GM12892 (cell line): ENCODE results near the gene CBLB.

ENCODE experiments used
- DNase-seq: peaks from one replicate; pipeline ENCODE4 v3.0.0; 2011; ENCODE audit not compliant: insufficient read length
- FAIRE-seq: peaks from 2 replicates; lab custom pipeline; 2011; peaks lifted over from hg19 to GRCh38; lab: Jason Lieb, UNC
- POLR2A ChIP-seq: IDR thresholded peaks from 2 replicates; pipeline ENCODE4 v1.6.1; 2011; ENCODE audit warnings: low read depth, low read length, control low read depth
- POLR2AphosphoS5 ChIP-seq: IDR thresholded peaks from 2 replicates; pipeline ENCODE4 v1.6.1; 2011; ENCODE audit warnings: low read depth, low read length, control low read depth
- TAF1 ChIP-seq: IDR thresholded peaks from 2 replicates; pipeline ENCODE4 v1.6.1; 2011; ENCODE audit warnings: low read depth, mild to moderate bottlenecking, control low read depth, low read length, borderline replicate concordance

CBLB gene

DNA sequence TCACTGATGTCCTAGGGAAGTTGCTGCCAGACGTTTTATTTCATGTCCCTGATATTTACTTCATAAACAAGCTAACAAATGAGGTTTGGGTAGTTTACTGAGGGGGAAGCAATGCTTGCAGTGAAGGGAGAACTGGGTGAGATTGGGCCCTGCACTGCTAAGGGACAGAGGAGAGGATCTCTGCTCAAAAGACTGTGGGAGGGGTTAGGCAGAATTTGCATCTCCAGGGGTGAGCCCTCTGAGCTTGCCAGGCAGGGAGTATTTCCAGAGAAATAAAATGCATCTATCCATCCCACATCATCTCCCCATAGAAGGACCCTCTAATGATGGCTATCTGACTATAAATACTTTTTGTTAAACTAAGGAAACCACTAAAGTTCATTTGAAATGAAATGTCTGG is 215.6 kb downstream of the CBLB start:
- FAIRE-seq: no peak
- no peak for DNase-seq
- TF ChIP-seq POLR2AphosphoS5 (no peak), TAF1 (no peak), POLR2A (no peak)

DNA sequence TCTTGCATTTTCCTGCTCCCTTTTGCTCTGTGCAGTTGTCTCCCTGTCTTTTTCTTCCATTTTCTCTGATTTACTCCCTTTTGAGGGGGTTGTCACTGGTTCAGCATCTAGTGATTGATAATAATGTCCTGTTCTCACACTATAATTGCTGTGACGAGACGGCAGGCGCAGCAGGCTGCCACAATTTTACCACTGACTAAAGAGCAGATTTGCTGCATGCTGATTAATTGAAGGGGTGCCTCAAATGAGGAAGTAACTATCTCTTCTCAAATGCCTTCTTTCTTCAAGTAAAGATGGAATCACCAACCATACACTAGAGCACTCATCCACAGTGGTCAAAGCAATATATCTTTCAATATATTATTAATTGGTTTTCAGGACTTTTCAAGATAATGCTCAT is 219.3 kb downstream of the CBLB start:
- TF ChIP-seq TAF1 (no peak), POLR2A (no peak), POLR2AphosphoS5 (no peak)
- FAIRE-seq: no peak
- no peak for DNase-seq

DNA sequence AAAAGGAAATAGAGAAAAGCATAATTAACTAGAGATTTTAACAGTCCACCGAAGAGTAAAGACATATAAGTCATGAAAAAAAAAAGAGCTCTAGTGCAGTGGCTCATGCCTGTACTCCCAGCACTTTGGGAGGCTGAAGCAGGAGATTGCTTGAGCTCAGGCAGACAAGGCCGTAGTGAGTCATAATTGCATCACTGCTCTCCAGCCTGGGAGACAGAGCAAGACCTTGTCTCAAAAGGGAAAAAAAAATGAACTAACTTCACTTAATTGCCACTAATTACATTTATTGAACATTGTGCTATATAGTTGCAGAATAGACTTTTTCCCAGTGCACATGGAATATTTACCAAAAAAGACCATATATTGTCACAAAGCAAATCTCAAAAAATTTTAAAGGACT is 221.8 kb downstream of the CBLB start:
- DNase-seq (no peak), FAIRE-seq (no peak)
- TF ChIP-seq POLR2AphosphoS5: no peak
- no peak for TF ChIP-seq TAF1
- TF ChIP-seq POLR2A: no peak

DNA sequence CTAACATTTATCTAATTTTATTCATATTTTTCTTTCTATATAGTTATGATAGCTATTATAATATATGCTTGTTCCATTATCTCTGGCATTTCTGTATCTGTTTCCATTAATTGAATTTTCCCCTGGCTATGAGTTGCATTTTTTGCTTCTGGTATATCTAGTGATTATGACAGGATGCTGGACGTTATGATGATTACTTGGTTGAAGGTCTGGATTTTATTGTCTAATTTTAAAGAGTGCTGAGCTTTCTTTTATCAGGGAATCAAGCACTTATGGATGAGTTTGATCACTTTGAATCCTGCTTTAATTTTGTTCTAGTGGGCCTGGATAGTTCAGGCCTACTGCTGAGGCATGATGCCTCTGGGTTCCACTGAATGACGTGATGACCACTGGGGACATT is 229.7 kb downstream of the CBLB start:
- TF ChIP-seq TAF1 (no peak), POLR2AphosphoS5 (no peak), POLR2A (no peak)
- no peak for DNase-seq
- FAIRE-seq: no peak

DNA sequence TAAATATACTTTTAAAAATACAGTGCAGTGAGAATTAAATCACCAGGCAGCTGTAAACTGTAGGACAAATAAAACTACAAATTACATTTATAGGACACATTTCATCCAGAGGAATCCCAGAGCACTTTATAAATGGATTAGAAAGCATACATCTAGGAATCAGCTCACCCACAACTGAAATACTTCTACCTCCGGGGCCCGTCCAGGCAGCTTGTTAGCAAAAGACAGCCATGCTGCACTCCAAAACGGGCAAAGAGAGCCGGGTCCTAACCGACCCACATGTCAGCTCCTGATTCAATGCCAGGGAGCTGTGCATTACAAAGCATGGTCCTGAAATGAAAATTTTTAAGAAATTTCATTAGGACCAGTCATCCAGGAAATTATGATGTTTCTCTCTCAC is 234.1 kb downstream of the CBLB start:
- no peak for FAIRE-seq
- DNase-seq: no peak
- TF ChIP-seq TAF1 (no peak), POLR2AphosphoS5 (no peak), POLR2A (no peak)

DNA sequence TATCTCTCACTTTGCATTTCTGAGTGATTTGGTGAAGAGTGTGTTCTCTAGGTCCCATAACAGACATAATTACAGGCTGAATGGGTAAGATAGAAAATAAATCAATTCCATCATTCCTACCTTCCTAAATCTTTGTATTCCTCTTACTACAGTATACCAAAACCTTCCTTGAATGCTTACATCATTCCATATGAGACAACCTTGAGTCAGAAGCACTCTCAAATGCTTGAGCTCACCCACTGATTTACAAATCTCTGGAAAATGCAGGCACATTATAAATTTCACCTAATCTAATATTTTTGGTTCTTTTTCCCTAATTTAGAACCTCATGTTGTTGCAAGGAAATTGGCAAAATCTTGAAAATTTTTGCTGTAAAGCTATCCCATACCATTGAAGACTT is 239.1 kb downstream of the CBLB start:
- DNase-seq: no peak
- no peak for FAIRE-seq
- no peak for TF ChIP-seq POLR2AphosphoS5
- TF ChIP-seq TAF1: no peak

DNA sequence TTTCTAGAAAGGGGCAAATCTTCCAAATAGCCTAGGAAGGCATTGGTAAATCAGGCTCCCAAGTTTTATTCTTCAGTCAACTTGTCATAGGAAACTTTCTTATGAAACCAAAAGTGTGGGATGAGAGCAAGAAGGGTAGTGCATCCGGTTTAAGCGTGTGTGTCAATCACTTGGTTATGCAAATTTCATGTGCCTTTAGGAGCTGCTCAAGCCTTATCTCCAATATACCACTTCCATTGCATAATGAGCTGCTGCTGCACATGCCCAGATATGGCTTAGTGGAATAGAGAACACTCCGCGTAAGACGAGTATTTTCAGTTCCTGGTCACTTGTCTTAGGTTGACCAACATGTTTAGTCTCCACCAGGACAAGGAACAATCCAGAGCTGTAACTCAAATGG is 242.1 kb downstream of the CBLB start:
- no peak for TF ChIP-seq TAF1
- TF ChIP-seq POLR2AphosphoS5: no peak
- no peak for TF ChIP-seq POLR2A
- FAIRE-seq (no peak), DNase-seq (no peak)

DNA sequence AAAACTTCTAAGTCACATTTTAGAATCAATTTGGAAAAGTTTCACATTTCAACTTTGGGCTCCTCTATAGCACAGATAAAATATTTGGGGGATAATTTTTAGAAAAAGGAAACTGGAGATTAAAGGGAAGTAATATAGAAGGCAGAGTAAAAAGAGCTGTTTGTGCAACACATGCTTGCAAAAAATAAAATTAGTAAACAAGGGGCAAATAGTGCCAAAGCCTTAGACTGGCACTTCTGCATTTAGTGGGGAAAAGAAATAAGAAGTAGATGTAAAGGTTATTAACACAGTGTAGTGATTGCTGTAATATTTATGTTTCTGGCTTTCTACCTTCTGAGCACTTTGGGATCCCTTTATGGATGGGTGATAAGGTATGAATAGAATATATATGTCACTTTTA is 246.6 kb downstream of the CBLB start:
- no peak for FAIRE-seq
- DNase-seq: no peak
- no peak for TF ChIP-seq TAF1
- TF ChIP-seq POLR2A: no peak
- TF ChIP-seq POLR2AphosphoS5: no peak

DNA sequence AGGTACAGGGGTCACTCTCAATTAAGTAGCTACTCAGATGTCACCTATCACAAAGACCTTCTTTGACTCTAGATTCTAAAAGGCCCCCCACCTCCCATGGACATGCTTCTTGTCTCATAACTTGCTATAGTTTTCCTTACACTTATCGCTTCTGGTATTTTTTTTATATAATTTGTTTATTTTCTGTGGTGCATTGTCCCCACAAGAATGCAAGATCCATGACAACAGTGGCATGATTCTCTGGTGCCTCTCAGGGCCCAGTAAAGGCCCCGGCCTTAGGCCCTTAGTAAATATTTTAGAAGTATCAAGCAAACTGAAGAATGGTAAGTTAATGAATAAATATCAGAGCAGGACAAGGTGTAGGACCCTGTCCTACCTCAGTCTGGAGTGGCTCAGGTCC is 248.6 kb downstream of the CBLB start:
- FAIRE-seq (no peak), DNase-seq (no peak)
- TF ChIP-seq TAF1: no peak
- no peak for TF ChIP-seq POLR2AphosphoS5
- TF ChIP-seq POLR2A: no peak

DNA sequence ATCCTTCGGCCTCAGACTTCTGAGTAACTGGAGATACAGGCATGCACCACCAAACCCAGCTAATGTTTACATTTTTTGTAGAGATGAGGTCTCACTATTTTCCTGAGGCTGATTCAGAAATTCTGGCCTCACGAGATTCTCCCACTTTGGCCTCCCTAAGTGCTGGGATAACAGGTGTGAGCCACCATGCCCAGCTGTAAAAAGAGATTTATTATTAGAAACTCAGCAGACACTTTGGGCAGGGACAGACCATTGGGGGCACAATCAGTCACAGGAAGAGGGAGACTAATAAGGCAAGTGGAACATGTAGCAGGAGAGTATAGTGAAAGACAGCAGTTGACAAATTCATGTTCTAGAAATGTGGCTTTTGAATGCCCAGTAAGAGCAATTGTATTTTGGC is 249.2 kb downstream of the CBLB start:
- DNase-seq: no peak
- no peak for FAIRE-seq
- TF ChIP-seq TAF1: no peak
- TF ChIP-seq POLR2A: no peak

DNA sequence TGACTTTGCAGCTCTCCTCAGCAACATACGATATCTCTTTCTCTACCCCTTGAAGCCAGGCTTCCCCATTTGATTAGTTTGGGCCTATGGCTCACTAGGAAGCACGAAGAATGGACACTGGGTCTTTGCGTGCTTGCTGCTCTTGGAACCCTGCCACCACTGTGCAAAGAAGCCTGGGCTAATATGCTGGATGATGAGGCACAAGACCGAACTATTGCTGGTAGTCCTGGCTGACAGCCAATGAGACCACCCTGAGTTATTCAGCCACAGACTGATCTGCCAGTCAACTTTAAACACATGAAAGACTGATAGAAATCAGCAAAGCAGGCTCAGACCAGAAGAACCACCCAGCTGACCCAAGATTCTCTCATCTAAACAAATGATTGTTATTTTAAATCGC is 250.3 kb downstream of the CBLB start:
- TF ChIP-seq POLR2AphosphoS5 (no peak), TAF1 (no peak), POLR2A (no peak)
- DNase-seq: no peak
- no peak for FAIRE-seq

DNA sequence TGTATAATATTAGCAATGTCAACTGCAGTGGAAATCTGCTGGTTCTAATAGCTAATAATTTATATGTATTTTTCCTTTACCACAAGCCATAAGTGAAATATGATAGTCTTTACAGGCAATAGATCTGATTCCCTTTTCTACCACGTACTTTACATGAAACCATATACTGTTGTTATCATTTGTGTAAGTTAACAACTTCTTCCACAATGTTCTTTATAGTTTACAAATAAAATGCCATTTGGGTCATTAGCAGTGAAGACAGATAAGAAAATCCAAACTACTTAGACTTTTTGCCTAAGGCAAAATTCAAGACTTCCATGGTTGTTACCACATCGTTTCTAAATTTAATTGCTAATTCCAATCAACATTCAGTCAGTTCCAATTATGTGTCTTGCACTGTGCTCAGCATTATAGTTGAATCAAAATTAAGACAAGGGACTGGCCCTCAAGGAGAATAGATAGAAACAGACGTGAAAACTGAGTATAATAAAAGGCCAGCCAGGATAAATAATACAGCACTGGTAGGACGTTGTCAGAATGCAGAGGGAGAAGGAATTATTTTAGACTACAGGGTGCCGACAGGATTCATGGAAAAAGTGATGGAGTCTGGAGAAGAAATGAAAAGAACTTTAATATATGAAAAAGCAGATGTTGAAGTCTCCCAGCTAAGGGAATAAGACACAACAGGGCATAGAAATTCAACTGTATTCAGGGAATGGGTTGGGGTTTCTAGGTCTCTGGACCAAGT is 252.3 kb downstream of the CBLB start:
- DNase-seq: no peak
- no peak for FAIRE-seq
- no peak for TF ChIP-seq POLR2AphosphoS5
- TF ChIP-seq POLR2A: no peak
- no peak for TF ChIP-seq TAF1

DNA sequence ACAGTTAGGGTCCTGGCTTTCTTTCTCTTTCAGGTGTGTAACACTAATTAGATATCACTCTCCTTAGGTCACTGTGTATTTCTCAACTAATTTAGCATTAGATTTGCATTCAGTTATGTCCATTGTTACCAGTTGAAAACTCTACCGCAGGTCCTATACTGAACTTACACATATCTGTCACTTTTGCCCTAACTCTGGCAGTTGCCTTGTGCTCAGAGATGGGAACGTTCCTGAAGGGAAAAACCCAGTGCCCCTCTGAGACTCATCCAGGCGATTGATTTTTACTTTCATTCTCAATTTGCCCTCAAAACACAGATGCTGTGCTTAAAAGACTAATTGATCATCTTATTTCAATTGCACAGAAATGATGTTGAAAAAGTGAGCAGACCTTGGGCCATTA is 253.0 kb downstream of the CBLB start:
- DNase-seq: no peak
- no peak for FAIRE-seq
- TF ChIP-seq TAF1: no peak
- TF ChIP-seq POLR2AphosphoS5: no peak
- TF ChIP-seq POLR2A: no peak
